ENCODE measurements around the gene GSG1L.
"Not testable (repeated sequence)": the region's sequence is repeated elsewhere in the genome, so short reads cannot be mapped to it uniquely, and the experiment has no call there.

The GSG1L gene

GRCh38 chr16:27894386-27894785 lies 169.1 kb downstream of the GSG1L start:
- DNase-seq: no peak

- DNase-seq: no peak
Measured at GRCh38 chr16:27892879-27893278, 170.6 kb downstream of the GSG1L start.

DNA sequence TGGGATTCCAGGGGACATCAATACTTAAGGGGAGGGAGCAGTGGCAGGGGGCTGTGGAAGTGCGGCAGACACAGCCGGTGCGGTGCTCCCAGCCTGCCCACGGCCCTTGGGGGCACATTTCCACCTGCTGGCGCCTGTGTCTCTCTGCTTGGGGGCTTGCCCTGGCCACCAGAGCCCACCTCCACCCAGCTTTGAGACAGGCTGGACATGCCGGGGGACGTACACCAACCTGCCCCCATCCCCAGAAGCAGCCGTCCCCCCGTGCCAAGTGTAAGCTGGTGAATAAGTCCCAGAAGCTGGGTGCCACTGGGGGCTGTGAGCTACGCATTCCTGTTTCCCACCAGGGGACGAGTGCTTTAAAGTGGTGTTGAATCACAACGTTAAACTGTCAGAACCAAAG lies 172.6 kb downstream of the GSG1L start:
- DNase-seq: no peak

DNA sequence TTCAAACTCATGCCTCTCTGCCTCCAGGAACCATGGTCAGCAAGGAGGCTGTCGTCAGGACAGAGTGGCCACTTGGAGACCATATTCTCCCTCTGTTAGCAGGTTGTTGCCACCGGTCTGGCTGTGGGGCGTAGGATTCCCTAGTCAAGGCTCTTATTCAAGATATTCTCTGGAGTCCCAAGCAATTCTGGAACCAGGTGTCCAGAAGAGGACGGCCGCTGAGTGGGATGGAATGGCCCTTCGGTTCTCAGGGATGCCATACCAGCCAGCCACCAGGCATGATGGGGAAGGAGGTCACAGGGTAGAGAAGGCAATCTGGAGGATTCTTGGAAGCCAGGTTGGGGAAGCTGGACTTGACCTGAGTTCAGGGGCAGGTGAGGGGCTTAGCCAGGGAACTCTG lies 173.5 kb downstream of the GSG1L start:
- no peak for DNase-seq

GRCh38 chr16:27883576-27883975 lies 179.9 kb downstream of the GSG1L start:
- no peak for DNase-seq

DNA sequence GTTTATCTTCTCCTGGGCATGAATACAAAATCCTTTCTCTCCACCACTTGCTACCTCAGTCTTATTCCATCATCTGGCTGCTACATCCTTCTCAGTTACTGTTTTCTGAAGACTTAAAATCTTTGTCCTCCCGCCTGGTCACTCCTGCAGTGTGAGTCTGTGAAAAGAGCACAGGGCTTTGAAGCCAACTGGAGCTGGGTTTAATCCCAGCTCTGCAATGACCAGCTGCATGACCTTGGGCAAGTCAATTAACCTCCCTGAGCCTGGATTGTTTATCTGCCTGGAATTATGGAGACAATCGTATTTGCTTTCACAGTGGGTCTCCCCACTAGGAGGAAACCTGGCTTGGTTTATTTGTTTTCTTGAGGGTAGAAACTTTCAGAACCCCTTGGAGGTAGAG lies 183.2 kb downstream of the GSG1L start:
- no peak for DNase-seq

- DNase-seq: no peak
Measured at GRCh38 chr16:27879601-27880247, 183.8 kb downstream of the GSG1L start.

- DNase-seq: not testable (repeated sequence)
Measured at GRCh38 chr16:27872627-27873026, 190.9 kb downstream of the GSG1L start.

GRCh38 chr16:27870116-27870798 lies 193.3 kb downstream of the GSG1L start:
- no peak for DNase-seq

- DNase-seq: no peak
Measured at GRCh38 chr16:27869411-27869810, 194.1 kb downstream of the GSG1L start.

DNA sequence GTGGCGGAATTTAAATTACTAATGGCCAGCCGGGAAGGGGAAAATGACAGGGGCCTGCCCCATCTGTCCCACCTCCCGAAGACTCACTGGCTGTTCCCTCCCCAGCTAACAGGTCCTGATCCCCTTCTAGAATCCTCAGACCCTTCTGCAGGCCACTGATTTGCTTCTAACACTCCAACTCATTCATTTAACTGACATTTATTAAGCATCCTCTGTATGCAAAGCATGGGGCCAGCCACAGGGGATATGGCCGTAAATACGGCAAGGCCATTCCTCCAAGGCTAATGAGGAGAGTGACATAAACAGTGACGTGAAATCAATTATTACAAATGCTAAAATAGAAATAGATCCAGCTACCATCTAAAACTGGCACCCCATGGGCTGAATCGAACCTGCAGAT lies 195.3 kb downstream of the GSG1L start:
- no peak for DNase-seq

DNA sequence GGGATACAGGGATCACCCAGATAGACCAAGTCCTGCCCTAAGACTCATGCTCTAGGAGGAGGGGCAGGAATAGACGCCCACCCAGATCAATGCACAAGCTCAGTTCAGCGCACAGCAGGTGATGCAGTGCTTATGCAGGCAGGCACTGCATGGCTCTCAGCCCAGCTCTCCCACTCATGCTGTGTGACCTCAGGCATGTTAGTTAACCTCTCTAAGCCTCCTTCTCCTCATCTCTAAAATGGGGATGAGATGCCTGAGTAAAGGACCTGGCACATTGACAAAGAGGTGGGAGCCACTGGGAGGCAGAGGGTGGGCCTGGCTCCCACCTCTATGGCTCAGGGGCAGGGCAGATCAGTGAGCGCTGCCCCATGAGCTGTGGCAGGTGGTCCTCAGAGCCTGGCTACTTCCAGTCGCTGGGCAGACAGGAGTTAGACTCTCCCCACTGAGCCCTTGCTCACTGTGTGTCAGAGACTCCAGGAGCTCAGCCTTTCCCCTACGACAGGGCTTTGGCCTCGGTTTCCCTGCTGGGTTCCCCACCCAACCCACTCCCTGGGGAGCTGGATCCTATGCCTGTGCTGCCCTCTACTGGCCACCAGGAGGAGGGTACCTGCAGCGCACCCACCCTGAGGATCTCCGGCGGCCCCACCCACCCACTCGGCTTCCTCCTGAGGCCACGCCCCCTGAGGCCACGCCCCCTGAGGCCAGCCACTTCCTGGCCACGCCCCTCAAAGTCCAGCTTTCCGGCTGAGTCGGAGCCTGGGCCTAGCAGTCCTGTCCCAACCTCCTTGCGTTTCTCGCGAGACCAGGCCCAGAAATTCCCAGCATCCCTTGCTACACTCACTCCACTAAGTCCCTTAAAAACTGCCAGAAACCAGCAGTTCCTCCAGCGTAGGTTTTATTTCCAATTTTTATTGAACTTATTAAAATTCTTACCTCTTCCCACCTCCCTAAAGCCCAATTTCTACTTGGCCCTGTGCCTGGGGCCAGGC lies 196.1 kb downstream of the GSG1L start:
- peak; percentile 50 for DNase-seq

DNA sequence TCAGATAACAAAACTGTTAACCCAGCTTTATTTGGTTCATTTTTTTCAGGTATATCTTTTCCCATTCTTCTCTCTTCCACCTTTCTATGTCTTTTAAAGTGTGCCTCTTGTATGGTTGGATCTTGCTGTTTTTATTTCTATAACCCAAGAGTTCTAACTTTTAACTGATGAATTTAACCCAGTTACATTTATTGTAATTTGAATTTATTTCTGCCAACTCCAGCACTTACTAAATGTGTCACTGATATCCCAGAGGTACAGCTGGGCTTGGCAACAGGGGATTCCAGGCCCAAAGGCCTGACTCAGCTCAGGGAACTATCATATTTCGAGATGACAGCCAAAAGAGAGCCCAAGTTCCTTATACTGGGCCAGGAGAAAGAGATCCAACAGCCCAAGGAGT lies 200.1 kb downstream of the GSG1L start:
- DNase-seq: no peak

DNA sequence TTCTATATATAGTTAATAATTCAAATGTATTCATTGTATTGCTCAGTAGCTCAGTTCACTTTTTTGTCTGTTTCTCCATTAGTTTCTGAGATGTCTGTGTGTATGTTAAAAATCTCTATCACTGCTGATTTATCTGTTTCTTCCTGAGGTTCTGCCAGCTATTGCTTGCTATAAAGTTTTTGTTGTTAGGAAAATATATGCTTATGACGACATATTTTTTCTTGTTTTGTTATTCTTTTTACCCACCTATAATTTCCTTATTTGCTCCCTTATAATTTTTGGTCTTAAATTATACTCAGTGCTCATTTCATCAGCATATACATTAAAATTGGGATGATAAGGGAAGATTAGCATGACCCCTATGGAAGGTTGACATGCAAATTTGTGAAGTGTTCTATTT lies 200.6 kb downstream of the GSG1L start:
- no peak for DNase-seq

DNA sequence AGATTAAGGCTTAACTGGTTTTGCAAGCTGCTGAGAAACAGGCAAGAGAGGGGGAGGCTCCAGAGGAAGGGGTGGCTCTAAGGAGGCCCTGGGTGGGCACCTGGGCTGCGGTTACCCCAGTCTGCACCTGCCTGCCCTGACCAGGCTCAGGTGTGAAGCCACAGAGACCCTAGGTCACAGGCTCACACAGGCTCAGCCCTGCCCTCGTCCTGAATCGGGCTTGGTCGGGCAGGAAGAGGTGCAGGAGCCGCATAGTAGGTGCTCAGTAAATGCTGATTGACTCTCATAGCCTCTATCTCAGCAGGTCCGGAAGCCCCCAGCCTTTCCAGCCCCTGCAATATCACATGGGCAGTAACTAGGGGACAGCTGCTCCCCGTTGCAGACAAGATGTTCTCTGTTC lies 203.4 kb downstream of the GSG1L start:
- DNase-seq: no peak

GRCh38 chr16:27859020-27859419 lies 204.5 kb downstream of the GSG1L start:
- no peak for DNase-seq

DNA sequence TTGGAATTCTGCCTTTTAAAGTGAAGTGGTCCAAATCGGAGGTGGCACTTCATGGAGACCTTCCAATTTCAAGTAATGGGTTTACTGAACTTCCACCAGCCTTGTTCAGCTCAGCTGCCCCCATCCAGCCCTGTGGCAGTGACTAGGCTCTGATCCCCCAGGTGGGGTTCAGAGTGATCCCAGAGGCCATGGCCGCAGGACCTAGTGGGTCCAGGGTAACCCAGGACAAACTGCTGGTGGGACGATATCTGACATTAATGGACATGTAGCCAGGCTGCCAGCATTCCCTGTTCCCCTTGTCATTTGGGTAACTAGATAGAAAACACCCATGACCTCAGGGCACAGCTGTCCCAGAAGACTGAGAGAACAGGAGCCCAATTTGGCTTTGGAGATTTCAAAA lies 209.9 kb downstream of the GSG1L start:
- no peak for DNase-seq

GRCh38 chr16:27853101-27853500 lies 210.4 kb downstream of the GSG1L start:
- DNase-seq: no peak

- no peak for DNase-seq
Measured at GRCh38 chr16:27852681-27853080, 210.8 kb downstream of the GSG1L start.

GRCh38 chr16:27852116-27852515 lies 211.4 kb downstream of the GSG1L start:
- no peak for DNase-seq

DNA sequence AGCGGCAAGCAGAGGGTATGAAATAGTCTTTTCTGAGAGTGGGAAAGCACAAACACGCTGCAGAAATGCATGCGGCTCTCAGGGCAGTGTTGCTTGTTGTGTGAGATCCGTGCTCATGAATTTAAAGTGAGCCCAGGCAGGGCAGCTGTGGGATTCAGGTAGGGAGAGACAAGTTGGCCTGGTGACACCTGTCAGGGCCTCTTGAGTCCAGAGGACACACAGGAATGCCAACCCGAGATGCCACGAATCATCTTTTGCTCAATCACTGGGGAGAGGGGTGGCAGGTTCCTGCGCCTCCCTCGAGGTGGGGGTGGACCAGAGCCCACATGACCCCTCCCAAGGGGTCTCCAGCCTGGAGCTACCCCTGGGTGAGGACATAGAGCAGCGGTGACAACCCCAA lies 211.9 kb downstream of the GSG1L start:
- DNase-seq: no peak

- DNase-seq: no peak
Measured at GRCh38 chr16:27849621-27850020, 213.9 kb downstream of the GSG1L start.

DNA sequence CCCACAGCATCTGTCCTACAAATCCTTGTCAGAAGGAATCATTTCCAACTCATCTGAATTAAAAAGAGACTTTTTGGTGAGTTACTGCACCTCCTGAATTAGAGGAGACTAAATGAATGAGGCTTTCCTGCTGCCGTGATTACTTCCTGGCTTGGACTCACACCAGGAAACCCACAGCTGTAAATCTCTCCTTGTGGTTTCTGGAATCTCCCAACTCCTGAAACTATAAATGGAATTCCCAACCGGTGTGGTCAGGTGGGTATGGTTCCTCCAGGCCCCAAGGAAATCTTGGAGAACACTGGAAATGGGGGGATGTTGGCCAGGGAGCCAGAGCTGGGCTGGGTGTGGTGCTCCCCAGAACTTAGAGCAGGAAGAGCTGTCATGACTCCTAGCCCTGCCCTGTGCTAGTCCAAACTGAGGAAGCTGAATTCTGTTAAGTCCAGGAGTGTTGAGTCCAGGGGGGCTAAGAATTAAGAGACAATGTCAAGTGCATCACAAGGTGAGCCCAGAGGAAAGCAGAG lies 216.4 kb downstream of the GSG1L start:
- DNase-seq: no peak
